ENCODE measurements around the gene WDR7. TPM values are rescaled to one million over a fixed set of nuclear protein-coding genes. Genes with fewer than 3 reads are reported as not detected.
A peak's percentile ranks its signal among the peaks of the same experiment; 100 is the strongest.

WDR7 gene
- total RNA-seq, 1 experiment from 2014 or later, result 20.9 TPM

DNA sequence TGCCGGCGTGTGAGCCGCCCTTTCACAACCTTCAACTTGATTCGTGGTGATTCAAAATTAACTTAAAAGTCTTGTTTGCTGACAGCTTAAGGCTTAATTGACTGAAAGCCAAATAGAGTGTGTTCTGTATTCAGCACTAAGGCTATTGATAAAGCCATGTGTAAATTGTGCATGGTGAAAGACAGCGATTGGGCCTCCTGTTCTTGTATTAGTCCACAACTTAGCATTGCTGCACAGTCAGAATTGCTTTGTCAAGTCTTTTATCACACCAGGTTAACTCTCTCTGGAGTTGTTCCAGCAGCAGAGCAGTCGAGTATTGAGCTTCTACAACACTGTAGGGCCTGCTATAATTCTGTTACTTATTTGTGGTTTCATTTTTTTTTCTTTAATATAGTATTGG lies 210.1 kb downstream of the WDR7 start:
- Histone ChIP-seq H3K27ac (ENCODE audit: low read length) (no peak overlapping the region), H3K36me3 (ENCODE audit: insufficient read depth, low read length) (no peaks in the 10 kb centered on the region), H3K9ac (ENCODE audit: low read length) (no peak overlapping the region), H3K4me3 (ENCODE audit: low read length) (no peak overlapping the region), H3K9me3 (ENCODE audit: low read length) (no peaks in the 10 kb centered on the region), H4K20me1 (ENCODE audit: insufficient read depth, low read depth, low read length) (0 out of 2 replicates have a peak, but pooled peaks cover 3% of the 10 kb centered on the region), H3K27me3 (ENCODE audit: low read length) (no peaks in the 10 kb centered on the region), H3K9me2 (replicated peaks; ENCODE audit: insufficient read depth, low read length) (no peaks in the 10 kb centered on the region), H3K4me2 (ENCODE audit: low read depth, low read length, poor library complexity, severe bottlenecking) (no peak overlapping the region), H3K4me1 (ENCODE audit: low read length) (no peaks in the 10 kb centered on the region), H3K79me2 (ENCODE audit: low read length) (no peaks in the 10 kb centered on the region), H2AFZ (ENCODE audit: low read length) (no peak overlapping the region)
- DNase-seq, result no peak

DNA sequence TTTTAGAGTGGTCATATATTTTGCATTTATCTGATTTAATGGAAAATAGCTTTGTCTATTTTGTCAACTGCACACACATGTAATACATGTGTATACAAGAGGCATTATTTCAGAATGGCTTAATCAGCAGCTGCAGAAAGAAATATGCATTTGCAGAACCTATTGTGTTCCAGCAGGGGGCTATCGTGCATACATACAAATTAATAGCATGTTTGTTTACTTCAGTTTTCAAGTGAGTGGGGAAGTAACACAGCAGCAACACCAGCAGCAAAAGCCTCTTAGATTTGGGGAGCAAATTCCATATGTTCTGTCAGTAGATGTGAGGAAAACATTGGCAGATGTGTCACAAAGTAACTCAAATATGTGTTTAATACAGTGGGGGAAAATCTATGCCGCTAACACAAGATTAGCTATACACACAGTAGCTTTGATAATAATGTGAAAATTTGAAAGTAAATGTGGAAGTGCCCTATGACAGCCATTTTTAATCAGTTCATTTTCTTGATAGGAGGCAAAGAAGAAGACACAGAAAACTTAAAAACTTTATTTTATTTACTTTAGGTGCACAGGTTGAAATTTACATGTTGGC lies 218.1 kb downstream of the WDR7 start:
- DNase-seq, result peak; percentile 51
- H3K4me2 ChIP-seq (ENCODE audit: low read depth, low read length, poor library complexity, severe bottlenecking), result no peak overlapping the region

DNA sequence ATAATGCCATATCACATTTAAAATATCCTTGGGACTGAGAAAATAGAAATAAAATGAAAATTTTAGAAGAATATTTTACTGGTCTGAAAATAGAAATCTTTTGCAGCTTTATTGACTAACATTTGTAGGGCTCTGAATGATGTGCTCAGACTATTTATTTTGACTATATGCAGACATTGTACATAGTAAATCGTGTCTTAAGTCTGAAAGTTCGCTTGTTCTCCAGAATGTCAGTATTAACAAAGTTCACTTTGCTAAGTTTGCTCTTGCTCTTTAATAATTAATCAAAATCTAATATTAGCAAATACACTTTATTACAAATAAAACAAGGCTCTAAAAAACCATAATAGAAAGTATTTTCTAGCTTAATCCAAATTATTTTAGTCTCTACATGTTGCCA lies 219.8 kb downstream of the WDR7 start:
- Histone ChIP-seq H3K79me2 (ENCODE audit: low read length) (no peaks in the 10 kb centered on the region), H3K9me3 (ENCODE audit: low read length) (no peaks in the 10 kb centered on the region), H3K9ac (ENCODE audit: low read length) (no peak overlapping the region), H4K20me1 (ENCODE audit: insufficient read depth, low read depth, low read length) (no peaks in the 10 kb centered on the region; the same call in 1 of the 2 replicates), H2AFZ (ENCODE audit: low read length) (no peak overlapping the region), H3K4me2 (ENCODE audit: low read depth, low read length, poor library complexity, severe bottlenecking) (no peak overlapping the region), H3K4me1 (ENCODE audit: low read length) (no peaks in the 10 kb centered on the region), H3K36me3 (ENCODE audit: insufficient read depth, low read length) (no peaks in the 10 kb centered on the region), H3K27ac (ENCODE audit: low read length) (no peak overlapping the region), H3K4me3 (ENCODE audit: low read length) (no peak overlapping the region), H3K9me2 (replicated peaks; ENCODE audit: insufficient read depth, low read length) (no peaks in the 10 kb centered on the region), H3K27me3 (ENCODE audit: low read length) (no peaks in the 10 kb centered on the region)
- DNase-seq, result no peak

More for the DNA sequence above, 218.1 kb downstream of the WDR7 start:
- H3K9ac ChIP-seq (ENCODE audit: low read length), result no peak overlapping the region
- no peaks in the 10 kb centered on the region for H3K36me3 ChIP-seq (ENCODE audit: insufficient read depth, low read length)
- no peak overlapping the region for H3K27ac ChIP-seq (ENCODE audit: low read length)
- H3K9me2 ChIP-seq (replicated peaks; ENCODE audit: insufficient read depth, low read length), result no peaks in the 10 kb centered on the region
- no peaks in the 10 kb centered on the region for H3K27me3 ChIP-seq (ENCODE audit: low read length)
- no peaks in the 10 kb centered on the region; the same call in 1 of the 2 replicates for H4K20me1 ChIP-seq (ENCODE audit: insufficient read depth, low read depth, low read length)
- no peak overlapping the region for H3K4me3 ChIP-seq (ENCODE audit: low read length)
- no peaks in the 10 kb centered on the region for H3K9me3 ChIP-seq (ENCODE audit: low read length)
- H3K4me1 ChIP-seq (ENCODE audit: low read length), result no peaks in the 10 kb centered on the region
- no peaks in the 10 kb centered on the region for H3K79me2 ChIP-seq (ENCODE audit: low read length)
- H2AFZ ChIP-seq (ENCODE audit: low read length), result no peak overlapping the region

DNA sequence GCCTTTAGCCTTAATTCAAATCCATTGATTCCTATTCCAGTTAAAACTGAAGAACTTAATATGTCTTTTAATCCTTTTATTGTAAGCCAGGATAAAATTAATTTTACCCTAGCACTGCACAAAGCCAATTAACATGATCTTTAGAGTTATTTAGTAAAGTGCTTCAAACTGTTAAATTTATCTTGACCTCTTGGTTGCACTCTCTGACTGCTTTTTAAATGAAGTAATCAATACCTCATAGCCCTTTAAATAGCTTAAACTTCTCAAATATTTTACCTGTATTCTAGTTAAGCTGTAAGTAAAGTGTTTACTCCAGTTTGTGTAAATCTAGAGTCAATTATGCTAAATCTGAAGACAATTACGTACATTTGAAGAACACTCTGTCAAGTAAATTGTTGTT lies 221.0 kb downstream of the WDR7 start:
- H3K79me2 ChIP-seq (ENCODE audit: low read length), result no peaks in the 10 kb centered on the region
- no peaks in the 10 kb centered on the region for H3K27me3 ChIP-seq (ENCODE audit: low read length)
- no peak overlapping the region for H3K27ac ChIP-seq (ENCODE audit: low read length)
- H3K36me3 ChIP-seq (ENCODE audit: insufficient read depth, low read length), result no peaks in the 10 kb centered on the region
- no peak overlapping the region for H3K4me3 ChIP-seq (ENCODE audit: low read length)
- H4K20me1 ChIP-seq (ENCODE audit: insufficient read depth, low read depth, low read length), result no peaks in the 10 kb centered on the region; the same call in 1 of the 2 replicates
- no peak for DNase-seq
- no peak overlapping the region for H3K9ac ChIP-seq (ENCODE audit: low read length)
- H3K4me2 ChIP-seq (ENCODE audit: low read depth, low read length, poor library complexity, severe bottlenecking), result no peak overlapping the region
- H3K4me1 ChIP-seq (ENCODE audit: low read length), result no peaks in the 10 kb centered on the region
- H3K9me2 ChIP-seq (replicated peaks; ENCODE audit: insufficient read depth, low read length), result no peaks in the 10 kb centered on the region
- no peaks in the 10 kb centered on the region for H3K9me3 ChIP-seq (ENCODE audit: low read length)
- no peak overlapping the region for H2AFZ ChIP-seq (ENCODE audit: low read length)

DNA sequence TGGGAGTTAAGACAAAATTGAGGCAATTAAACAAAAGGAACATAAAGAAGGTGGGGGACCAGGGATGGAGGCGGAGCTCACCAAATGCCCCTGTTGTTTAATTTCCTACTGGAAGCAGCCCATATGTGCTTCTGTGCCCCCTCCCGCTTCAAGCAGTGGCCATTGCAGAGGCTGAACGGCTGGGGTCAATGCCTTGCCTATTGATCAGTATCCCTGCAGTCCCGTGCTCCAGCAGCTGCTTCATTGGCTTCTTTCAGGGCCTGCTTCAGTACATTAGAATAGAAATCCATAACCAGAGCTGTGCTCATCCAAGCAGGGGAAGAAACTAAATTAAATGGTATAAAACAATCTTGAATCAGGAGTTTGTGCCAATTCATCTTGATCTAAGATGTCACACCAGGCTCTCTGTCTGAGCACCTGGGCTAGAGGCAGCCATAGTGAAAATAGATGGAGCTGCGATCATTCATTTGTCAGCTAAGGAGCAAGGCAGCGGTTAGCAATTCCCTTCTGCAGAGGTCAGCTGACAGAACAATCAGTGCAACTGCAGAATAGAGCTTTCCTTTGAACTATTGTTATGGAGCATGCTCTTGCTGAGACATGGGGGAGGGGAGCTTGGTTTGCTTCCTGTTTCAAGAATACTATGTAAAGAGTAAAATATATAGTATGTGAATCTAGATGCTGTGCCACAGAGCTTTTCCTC lies 222.4 kb downstream of the WDR7 start:
- Histone ChIP-seq H3K36me3 (ENCODE audit: insufficient read depth, low read length) (no peaks in the 10 kb centered on the region), H3K4me3 (ENCODE audit: low read length) (no peak overlapping the region), H3K4me1 (ENCODE audit: low read length) (no peaks in the 10 kb centered on the region), H3K27ac (ENCODE audit: low read length) (no peak overlapping the region), H3K27me3 (ENCODE audit: low read length) (no peaks in the 10 kb centered on the region), H3K79me2 (ENCODE audit: low read length) (no peaks in the 10 kb centered on the region), H2AFZ (ENCODE audit: low read length) (no peak overlapping the region), H3K9me3 (ENCODE audit: low read length) (no peaks in the 10 kb centered on the region), H4K20me1 (ENCODE audit: insufficient read depth, low read depth, low read length) (no peaks in the 10 kb centered on the region; the same call in 1 of the 2 replicates), H3K9me2 (replicated peaks; ENCODE audit: insufficient read depth, low read length) (no peaks in the 10 kb centered on the region), H3K9ac (ENCODE audit: low read length) (no peak overlapping the region), H3K4me2 (ENCODE audit: low read depth, low read length, poor library complexity, severe bottlenecking) (no peak overlapping the region)
- DNase-seq, result no peak

- H3K36me3 ChIP-seq (ENCODE audit: insufficient read depth, low read length), result no peaks in the 10 kb centered on the region
- no peaks in the 10 kb centered on the region for H3K27me3 ChIP-seq (ENCODE audit: low read length)
- DNase-seq, result no peak
- H4K20me1 ChIP-seq (ENCODE audit: insufficient read depth, low read depth, low read length), result no peaks in the 10 kb centered on the region
- H3K9ac ChIP-seq (ENCODE audit: low read length), result no peak overlapping the region
- no peak overlapping the region for H3K4me3 ChIP-seq (ENCODE audit: low read length)
- H3K79me2 ChIP-seq (ENCODE audit: low read length), result no peaks in the 10 kb centered on the region
- no peaks in the 10 kb centered on the region for H3K9me3 ChIP-seq (ENCODE audit: low read length)
- no peaks in the 10 kb centered on the region for H3K4me1 ChIP-seq (ENCODE audit: low read length)
- H3K9me2 ChIP-seq (replicated peaks; ENCODE audit: insufficient read depth, low read length), result no peaks in the 10 kb centered on the region
- no peak overlapping the region for H3K4me2 ChIP-seq (ENCODE audit: low read depth, low read length, poor library complexity, severe bottlenecking)
- H3K27ac ChIP-seq (ENCODE audit: low read length), result no peak overlapping the region
- H2AFZ ChIP-seq (ENCODE audit: low read length), result no peak overlapping the region
These were observed 227.6 kb downstream of the WDR7 start for GRCh38 chr18:56878711-56879110.

- Histone ChIP-seq H3K27ac (ENCODE audit: low read length) (no peak overlapping the region), H3K4me2 (ENCODE audit: low read depth, low read length, poor library complexity, severe bottlenecking) (no peak overlapping the region), H3K9ac (ENCODE audit: low read length) (no peak overlapping the region), H3K27me3 (ENCODE audit: low read length) (no peaks in the 10 kb centered on the region), H3K36me3 (ENCODE audit: insufficient read depth, low read length) (no peaks in the 10 kb centered on the region), H3K79me2 (ENCODE audit: low read length) (no peaks in the 10 kb centered on the region), H3K4me1 (ENCODE audit: low read length) (no peaks in the 10 kb centered on the region), H3K9me2 (replicated peaks; ENCODE audit: insufficient read depth, low read length) (no peaks in the 10 kb centered on the region), H4K20me1 (ENCODE audit: insufficient read depth, low read depth, low read length) (0 out of 2 replicates have a peak, but pooled peaks cover 13% of the 10 kb centered on the region), H2AFZ (ENCODE audit: low read length) (no peak overlapping the region), H3K4me3 (ENCODE audit: low read length) (no peak overlapping the region), H3K9me3 (ENCODE audit: low read length) (no peaks in the 10 kb centered on the region)
- DNase-seq, result no peak
These were observed 233.4 kb downstream of the WDR7 start for GRCh38 chr18:56884511-56884910.

GRCh38 chr18:56888978-56889377 lies 237.8 kb downstream of the WDR7 start:
- H2AFZ ChIP-seq (ENCODE audit: low read length), result no peak overlapping the region
- H3K4me3 ChIP-seq (ENCODE audit: low read length), result no peak overlapping the region
- H3K4me1 ChIP-seq (ENCODE audit: low read length), result no peaks in the 10 kb centered on the region
- no peaks in the 10 kb centered on the region for H3K27me3 ChIP-seq (ENCODE audit: low read length)
- H3K9ac ChIP-seq (ENCODE audit: low read length), result no peak overlapping the region
- no peak overlapping the region for H3K27ac ChIP-seq (ENCODE audit: low read length)
- no peaks in the 10 kb centered on the region for H3K79me2 ChIP-seq (ENCODE audit: low read length)
- no peaks in the 10 kb centered on the region for H3K36me3 ChIP-seq (ENCODE audit: insufficient read depth, low read length)
- no peak for DNase-seq
- 0 out of 2 replicates have a peak, but pooled peaks cover 13% of the 10 kb centered on the region for H4K20me1 ChIP-seq (ENCODE audit: insufficient read depth, low read depth, low read length)
- no peak overlapping the region for H3K4me2 ChIP-seq (ENCODE audit: low read depth, low read length, poor library complexity, severe bottlenecking)
- H3K9me2 ChIP-seq (replicated peaks; ENCODE audit: insufficient read depth, low read length), result no peaks in the 10 kb centered on the region
- H3K9me3 ChIP-seq (ENCODE audit: low read length), result no peaks in the 10 kb centered on the region

Measured in Karpas-422 (cell line).